Type B pancreatic cell (in vitro differentiated cells): Measurements from ENCODE around the gene SPPL2C. TPM values are rescaled to one million over a fixed set of nuclear protein-coding genes. Genes with fewer than 3 reads are reported as not detected.

Experiments used
- DNase-seq: peaks from one replicate; pipeline ENCODE4 v3.0.0; 2021; ENCODE audit warnings: mixed read lengths; ENCODE audit not compliant: unreplicated experiment; ENCODE audit errors: extremely low spot score
- H3K27ac Mint-ChIP-seq: 2 replicates; pipeline ENCODE4 v1.8.0; 2021; ENCODE audit warnings: mild to moderate bottlenecking, mixed read lengths
- H3K27me3 Mint-ChIP-seq: 2 replicates; pipeline ENCODE4 v1.8.0; 2021; ENCODE audit warnings: mixed read lengths
- H3K36me3 Mint-ChIP-seq: 2 replicates; pipeline ENCODE4 v1.8.0; 2021; ENCODE audit warnings: mixed read lengths
- H3K4me1 Mint-ChIP-seq: one replicate; pipeline ENCODE4 v1.8.0; 2021; ENCODE audit warnings: mixed read lengths; ENCODE audit not compliant: unreplicated experiment
- H3K4me3 Mint-ChIP-seq: 2 replicates; pipeline ENCODE4 v1.8.0; 2021; ENCODE audit warnings: mild to moderate bottlenecking, mixed read lengths
- H3K9me3 Mint-ChIP-seq: 2 replicates; pipeline ENCODE4 v1.8.0; 2021; ENCODE audit warnings: mixed read lengths
- CTCF ChIP-seq: fragments of 200-600 bp; sonication (generic); conservative IDR thresholded peaks from 2 replicates; pipeline ENCODE4 v1.5.0; 2021; ENCODE audit warnings: antibody characterized with exemption, mild to moderate bottlenecking
- total RNA-seq: library from RNA; stranded (reverse); gene quantifications from 2 replicates; pipeline ENCODE4 v1.2.1, GENCODE V29; 2021; ENCODE audit warnings: low replicate concordance

SPPL2C gene
- total RNA-seq, 1 donor from 2014 or later: not detected

DNA sequence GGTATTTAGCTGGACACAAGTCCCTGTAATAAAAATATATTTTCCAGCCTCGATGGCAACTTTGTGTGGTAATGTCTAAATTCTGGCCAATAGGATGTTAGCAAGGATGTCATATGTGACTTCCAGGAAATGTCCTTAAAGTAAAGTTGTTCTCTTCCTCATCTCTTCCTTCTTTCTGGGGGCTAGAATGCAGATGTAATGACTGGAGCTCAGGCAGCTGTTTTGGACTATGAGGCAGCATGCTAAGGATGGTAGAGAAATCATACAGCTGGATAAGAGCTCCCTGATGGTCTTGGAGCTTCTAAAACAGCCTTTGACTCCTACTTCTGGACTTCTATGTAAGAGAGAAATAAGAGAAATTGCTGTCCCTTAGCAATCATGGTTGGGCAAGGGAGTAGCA lies 32.8 kb downstream of the SPPL2C start:
- Mint-ChIP-seq H3K4me3 (no peak overlapping the region), H3K9me3 (no peaks in the 10 kb centered on the region), H3K4me1 (peaks cover 8% of the 10 kb centered on the region), H3K36me3 (no peaks in the 10 kb centered on the region), H3K27ac (no peak overlapping the region), H3K27me3 (peaks cover 33% of the 10 kb centered on the region)
- DNase-seq: no peak
- TF ChIP-seq CTCF: no peak

GRCh38 chr17:45883063-45883462 lies 38.4 kb downstream of the SPPL2C start:
- no peak overlapping the region for H3K4me3 Mint-ChIP-seq
- no peak overlapping the region for H3K27ac Mint-ChIP-seq
- TF ChIP-seq CTCF: no peak
- H3K4me1 Mint-ChIP-seq: no peaks in the 10 kb centered on the region
- H3K27me3 Mint-ChIP-seq: peaks cover 42% of the 10 kb centered on the region
- H3K9me3 Mint-ChIP-seq: no peaks in the 10 kb centered on the region
- DNase-seq: no peak
- H3K36me3 Mint-ChIP-seq: no peaks in the 10 kb centered on the region

DNA sequence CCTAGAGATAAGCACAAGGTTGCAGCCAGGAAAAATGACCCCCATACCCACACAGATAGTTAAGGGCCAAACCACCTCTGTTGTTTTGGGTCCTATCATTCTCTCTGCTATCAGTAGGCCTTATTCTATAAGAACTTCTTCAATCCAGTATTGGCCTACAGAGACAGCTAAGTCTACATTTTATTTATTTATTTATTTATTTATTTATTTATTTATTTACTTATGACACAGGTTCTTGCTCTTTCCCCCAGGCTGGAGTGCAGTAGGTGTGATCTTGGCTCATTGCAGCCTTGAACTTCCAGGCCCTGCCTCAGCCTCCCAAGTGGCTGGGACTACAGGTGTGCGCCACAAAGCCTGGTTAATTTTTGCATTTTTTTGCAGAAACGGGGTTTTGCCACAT lies 42.2 kb downstream of the SPPL2C start:
- TF ChIP-seq CTCF: no peak
- H3K27ac Mint-ChIP-seq: no peak overlapping the region
- no peak for DNase-seq
- H3K9me3 Mint-ChIP-seq: no peaks in the 10 kb centered on the region
- no peaks in the 10 kb centered on the region for H3K36me3 Mint-ChIP-seq
- H3K27me3 Mint-ChIP-seq: peaks cover 68% of the 10 kb centered on the region
- no peaks in the 10 kb centered on the region for H3K4me1 Mint-ChIP-seq
- H3K4me3 Mint-ChIP-seq: no peak overlapping the region

- no peaks in the 10 kb centered on the region for H3K36me3 Mint-ChIP-seq
- no peak for TF ChIP-seq CTCF
- no peak for DNase-seq
- H3K27me3 Mint-ChIP-seq: peaks cover 64% of the 10 kb centered on the region
- no peaks in the 10 kb centered on the region for H3K9me3 Mint-ChIP-seq
- no peaks in the 10 kb centered on the region for H3K4me1 Mint-ChIP-seq
- H3K4me3 Mint-ChIP-seq: no peak overlapping the region
- no peak overlapping the region for H3K27ac Mint-ChIP-seq
Measured at GRCh38 chr17:45888392-45888791, 43.7 kb downstream of the SPPL2C start.

DNA sequence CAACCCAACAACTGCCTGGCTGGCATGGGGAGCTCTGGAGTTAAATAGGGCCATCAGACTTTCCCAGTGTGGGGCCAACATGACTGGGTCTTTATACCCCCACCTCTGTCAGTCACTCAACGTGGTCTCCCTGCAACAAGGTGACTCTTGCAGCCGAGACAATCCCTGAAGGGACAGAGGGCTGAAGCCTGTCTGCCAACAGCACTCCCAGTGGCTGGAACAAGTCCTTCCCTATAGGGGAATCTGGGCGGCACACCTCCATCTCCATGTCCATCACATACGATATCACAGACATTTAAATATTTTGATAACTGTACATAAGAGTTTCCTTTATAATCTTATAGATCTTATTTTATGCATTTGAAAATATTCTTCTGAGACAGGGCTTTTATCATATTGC lies 44.9 kb downstream of the SPPL2C start:
- DNase-seq: no peak
- H3K4me1 Mint-ChIP-seq: no peaks in the 10 kb centered on the region

More for the DNA sequence above, 44.9 kb downstream of the SPPL2C start:
- TF ChIP-seq CTCF: peak; percentile 56
- Mint-ChIP-seq H3K4me3 (no peak overlapping the region), H3K27me3 (peaks cover 64% of the 10 kb centered on the region), H3K36me3 (no peaks in the 10 kb centered on the region), H3K9me3 (no peaks in the 10 kb centered on the region), H3K27ac (no peak overlapping the region)
